Heart right ventricle (tissue), 16 donors: ENCODE results near the gene IRX5. TPM values are rescaled to one million over a fixed set of nuclear protein-coding genes. Genes with fewer than 3 reads are reported as not detected.
A peak's percentile ranks its signal among the peaks of the same experiment; 100 is the strongest.

Source experiments
- ATAC-seq, 8 donors: fragments of 200-7000 bp; cut with Tn5 transposase; one replicate each; pipeline ENCODE4 v1.9.1; 2020; ENCODE audit warnings: mild to moderate bottlenecking in 8 of 8, moderate library complexity in 8 of 8, moderate number of reproducible peaks in 1 of 8
- DNase-seq, 2 donors: peaks; one replicate each; pipeline ENCODE4 v3.0.0-alpha.2; 2020
- H3K27ac ChIP-seq, 10 donors: fragments of 200-600 bp; sonication (generic) in 2 of 10; one replicate each; pipeline versions ENCODE4 v1.5.0 to v1.8.0; 2020 to 2022; ENCODE audit warnings: mild to moderate bottlenecking in 3 of 10
- H3K27me3 ChIP-seq, 7 donors: fragments of 200-600 bp; one replicate each; pipeline ENCODE4 v1.8.0; 2021 to 2022; ENCODE audit warnings: mild to moderate bottlenecking in 2 of 7
- H3K36me3 ChIP-seq, 9 donors: fragments of 200-600 bp; sonication (generic) in 1 of 9; one replicate each; pipeline versions ENCODE4 v1.5.0 to v1.8.0; 2020 to 2022; ENCODE audit warnings: mild to moderate bottlenecking in 2 of 9
- H3K4me1 ChIP-seq, 9 donors: fragments of 200-600 bp; sonication (generic) in 1 of 9; one replicate each; pipeline versions ENCODE4 v1.5.0 to v1.8.0; 2020 to 2022; ENCODE audit warnings: mild to moderate bottlenecking in 4 of 9
- H3K4me3 ChIP-seq, 10 donors: fragments of 200-600 bp; sonication (generic) in 2 of 10; one replicate each; pipeline versions ENCODE4 v1.5.0 to v1.8.0; 2020 to 2022; ENCODE audit warnings: mild to moderate bottlenecking in 7 of 10, moderate library complexity in 2 of 10
- H3K9me3 ChIP-seq, 11 donors: fragments of 200-600 bp in 10 of 11; sonication (generic) in 2 of 11; one replicate each; pipeline versions ENCODE4 v1.5.0 to v1.8.0; 2013 to 2022; ENCODE audit warnings: mild to moderate bottlenecking in 2 of 11, control low read depth in 1 of 11, moderate library complexity in 1 of 11
- WGBS, 2 donors: extraction: QIAGEN DNeasy Blood & Tissue Kit; methylation state at CpG; one replicate each; pipeline ENCODE4 v1.1.7; 2013; ENCODE audit warnings: inconsistent platforms in 1 of 2; 5-methylcytosine and 5-hydroxymethylcytosine counted together
- intact Hi-C, 10 donors: fragments of 100-400 bp; cut with DNase I; formaldehyde crosslinking; loops; one replicate each; pipeline versions ENCODE4 v1.11.1 to v1.14.2; 2022
- polyA plus RNA-seq, 2 donors: library from polyadenylated mRNA; stranded (reverse); fragments of 200-250 nt; gene quantifications; one replicate each; pipeline ENCODE4 v1.2.3, GENCODE V29; 2013
- total RNA-seq, 10 donors: library from RNA; stranded (reverse); fragmentation: NEBNext Ultra II Directional in 3 of 10; extraction: Animal tissue kit (Norgen Biotek cat#: 25700) in 3 of 10; gene quantifications; one replicate each; pipeline versions ENCODE4 v1.2.1 to v1.2.4, GENCODE V29; 2021 to 2023
- TF ChIP-seq, protein P1 (sequence below), 9 donors: fragments of 200-600 bp; sonication (generic) in 2 of 9; IDR thresholded peaks; one replicate each; pipeline versions ENCODE4 v1.5.0 to v1.8.0; 2021 to 2022; ENCODE audit warnings: antibody characterized with exemption in 9 of 9, mild to moderate bottlenecking in 5 of 9, moderate library complexity in 1 of 9
- donor health status: Arrhythmogenic right ventricular cardiomyopathy.
- donor health status: ischemic (EF 13 %, LVEDD 7.1; RV severe dilation, severe dysfunction).
- donor health status: healthy with polysubstance abuse.
- donor health status: DM: no; HTN: yes; CAD: no.
- donor health status: DM: no; HTN: no; CAD: no.
- donor health status: ischemic (EF 25% LVEDD 6.9; RV normal size, moderate dysfunction).
- donor health status: ischemic (EF 25% LVEDD 5.7; RV mildly dilated, moderate dysfunction).
- donor health status: healthy.
- donor health status: DM: yes; HTN: yes; CAD: no.
- donor health status: Ischemic cardiomyopathy.
- donor health status: ischemic (EF 35%, LVEDD 5.7; RV mildly dilated, moderate dysfunction).
- donor health status: nonischemic (EF 11% LVEDD 7.7; RV severe dilation, severe dysfunction).
- donor health status: DM: yes; HTN: yes; CAD: no.
- donor health status: PGD.
- donor health status: ischemic (EF 29% LVEDD 5.4; RV normal size, mild dysfunction).
- donor health status: nonischemic (EF 23%, LVEDD 6.1; RV moderate dilation, normal function).

IRX5 gene
- total and polyA plus RNA-seq, 12 donors, result 3.7 to 39.8 (median 22.9) TPM

DNA sequence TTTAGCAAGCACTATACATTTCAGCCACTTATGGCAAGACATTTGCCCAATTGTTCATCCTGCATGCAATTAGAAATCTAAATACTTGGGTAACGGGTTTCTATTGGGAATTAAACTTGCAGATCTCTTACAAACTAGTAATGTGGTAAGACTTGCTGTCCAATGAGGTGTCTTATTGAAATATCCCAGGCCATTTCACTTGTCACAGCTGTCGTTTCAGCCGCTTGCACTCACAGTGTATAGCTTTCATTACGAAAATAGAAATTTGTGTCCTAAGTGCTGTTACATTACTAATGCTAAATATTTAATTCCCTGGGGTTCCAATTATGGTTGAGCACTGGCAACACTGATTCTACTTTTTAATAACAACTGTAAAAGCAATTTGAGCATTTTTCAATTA is 40.3 kb upstream of the IRX5 start:
- Histone ChIP-seq H3K9me3 (peaks cover 0 to 10% (median 0%) of the 10 kb centered on the region in 11 donors), H3K36me3 (no peaks in the 10 kb centered on the region), H3K4me3 (peak overlapping the region in 5 of 10 donors; percentile 2 to 24 (median 15)), H3K27me3 (no peaks in the 10 kb centered on the region), H3K4me1 (peaks cover 0 to 4% (median 0%) of the 10 kb centered on the region in 9 donors), H3K27ac (peak overlapping the region in 3 of 10 donors; percentile 25 to 57 (median 36))
- ATAC-seq (peak in 6 of 8 donors; percentile 50 to 81 (median 70)), DNase-seq (no peak)
- intact Hi-C loops, result no loop called here
- TF ChIP-seq, protein P1, sequence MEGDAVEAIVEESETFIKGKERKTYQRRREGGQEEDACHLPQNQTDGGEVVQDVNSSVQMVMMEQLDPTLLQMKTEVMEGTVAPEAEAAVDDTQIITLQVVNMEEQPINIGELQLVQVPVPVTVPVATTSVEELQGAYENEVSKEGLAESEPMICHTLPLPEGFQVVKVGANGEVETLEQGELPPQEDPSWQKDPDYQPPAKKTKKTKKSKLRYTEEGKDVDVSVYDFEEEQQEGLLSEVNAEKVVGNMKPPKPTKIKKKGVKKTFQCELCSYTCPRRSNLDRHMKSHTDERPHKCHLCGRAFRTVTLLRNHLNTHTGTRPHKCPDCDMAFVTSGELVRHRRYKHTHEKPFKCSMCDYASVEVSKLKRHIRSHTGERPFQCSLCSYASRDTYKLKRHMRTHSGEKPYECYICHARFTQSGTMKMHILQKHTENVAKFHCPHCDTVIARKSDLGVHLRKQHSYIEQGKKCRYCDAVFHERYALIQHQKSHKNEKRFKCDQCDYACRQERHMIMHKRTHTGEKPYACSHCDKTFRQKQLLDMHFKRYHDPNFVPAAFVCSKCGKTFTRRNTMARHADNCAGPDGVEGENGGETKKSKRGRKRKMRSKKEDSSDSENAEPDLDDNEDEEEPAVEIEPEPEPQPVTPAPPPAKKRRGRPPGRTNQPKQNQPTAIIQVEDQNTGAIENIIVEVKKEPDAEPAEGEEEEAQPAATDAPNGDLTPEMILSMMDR (IDR thresholded peaks at IDR 0.05), result no peak
- 35 to 52% methylated on average over 4 of the region's 4 CpGs for WGBS, 2 donors

- Histone ChIP-seq H3K27me3 (no peaks in the 10 kb centered on the region), H3K4me1 (peaks cover 0 to 4% (median 0%) of the 10 kb centered on the region in 9 donors), H3K36me3 (no peaks in the 10 kb centered on the region), H3K4me3 (peak overlapping the region in 2 of 10 donors; percentile 13 to 24), H3K9me3 (peaks cover 0 to 7% (median 0%) of the 10 kb centered on the region in 11 donors), H3K27ac (no peak overlapping the region)
- ATAC-seq (no peak), DNase-seq (no peak)
- whole genome bisulfite sequencing, 2 donors, result 59 to 67% methylated on average over 4 of the region's 4 CpGs
- TF ChIP-seq, protein P1 (IDR thresholded peaks at IDR 0.05), result no peak
- intact Hi-C loops, result no loop called here
Measured at GRCh38 chr16:54891346-54891745, 39.3 kb upstream of the IRX5 start.

GRCh38 chr16:54892981-54893380 is 37.7 kb upstream of the IRX5 start:
- Histone ChIP-seq H3K27ac (no peak overlapping the region), H3K27me3 (no peaks in the 10 kb centered on the region), H3K4me1 (peaks cover 0 to 4% (median 0%) of the 10 kb centered on the region in 9 donors), H3K9me3 (no peaks in the 10 kb centered on the region), H3K4me3 (no peak overlapping the region), H3K36me3 (no peaks in the 10 kb centered on the region)
- WGBS, 2 donors, result 91 to 93% methylated on average over 6 of the region's 6 CpGs
- no peak for DNase-seq
- intact Hi-C loops, result no loop called here
- TF ChIP-seq, protein P1 (IDR thresholded peaks at IDR 0.05), result no peak
- no peak for ATAC-seq

DNA sequence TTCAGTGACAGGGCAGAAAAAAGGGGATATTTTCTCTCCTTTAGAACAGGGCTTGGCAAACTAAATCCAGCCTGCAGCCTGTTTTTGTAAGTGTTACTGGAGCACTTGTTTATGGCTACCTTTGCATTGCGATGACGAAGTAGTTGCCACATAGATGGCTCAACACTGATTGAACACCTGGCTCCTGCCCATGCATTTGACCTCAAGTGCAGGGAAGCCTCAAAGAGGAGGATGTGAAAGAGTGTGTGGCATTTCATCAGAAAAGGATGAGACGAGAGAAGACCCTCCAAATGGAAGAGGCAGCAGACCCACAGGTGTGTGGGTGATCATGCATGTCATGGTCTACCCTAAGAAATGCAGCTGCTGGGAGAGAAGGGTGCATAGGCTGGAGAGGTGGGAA is 32.7 kb upstream of the IRX5 start:
- no peak overlapping the region for H3K27ac ChIP-seq
- peaks cover 0 to 10% (median 0%) of the 10 kb centered on the region in 11 donors for H3K9me3 ChIP-seq
- TF ChIP-seq, protein P1 (IDR thresholded peaks at IDR 0.05), result no peak
- H3K4me1 ChIP-seq, result no peaks in the 10 kb centered on the region
- DNase-seq, result no peak
- no peak overlapping the region for H3K4me3 ChIP-seq
- H3K36me3 ChIP-seq, result no peaks in the 10 kb centered on the region
- intact Hi-C loops, result no loop called here
- H3K27me3 ChIP-seq, result no peaks in the 10 kb centered on the region
- WGBS, 2 donors, result 83 to 90% methylated on average over 3 of the region's 3 CpGs
- ATAC-seq, result peak in 1 of 8 donors; percentile 50
